HG03575 (cell line): ENCODE results near the gene IL5RA.

Experiments
- ATAC-seq: cut with Tn5 transposase; IDR thresholded peaks from one replicate; pipeline ENCODE4 v1.9.1; 2021; ENCODE audit not compliant: unreplicated experiment, insufficient number of reproducible peaks, low FRiP score; ENCODE audit errors: extremely low read depth

Gene IL5RA

DNA sequence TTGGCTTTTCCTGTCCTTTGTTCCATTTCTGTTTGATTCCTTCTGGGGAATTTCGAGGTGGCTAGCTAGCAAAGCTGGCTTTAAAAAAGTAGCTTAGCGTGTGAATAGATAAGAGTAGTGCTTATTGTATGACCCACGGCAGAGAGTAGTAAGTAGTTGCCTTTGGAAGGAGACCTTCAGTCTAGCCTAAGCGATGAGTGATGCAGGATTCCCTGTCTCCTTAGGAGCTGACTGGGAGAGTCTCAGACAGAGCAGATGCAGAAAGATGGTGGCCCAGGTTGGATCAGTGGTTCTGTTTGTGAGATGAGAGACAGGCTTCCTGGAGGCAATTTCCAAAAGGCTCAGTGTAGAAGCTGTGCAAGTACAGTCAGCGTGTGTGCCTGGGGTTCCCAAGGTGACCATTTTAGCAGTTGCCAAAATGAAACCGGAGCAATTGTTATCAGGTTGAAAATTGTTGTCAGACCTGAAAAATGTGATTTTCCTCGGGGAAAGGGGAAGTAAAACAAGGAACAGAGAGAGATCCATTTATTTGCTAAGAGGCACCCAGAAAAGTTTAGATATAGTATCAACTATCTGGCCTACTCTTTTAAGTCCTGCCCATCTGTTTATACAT lies 681 bp upstream of the IL5RA start:
- ATAC-seq = no peak

DNA sequence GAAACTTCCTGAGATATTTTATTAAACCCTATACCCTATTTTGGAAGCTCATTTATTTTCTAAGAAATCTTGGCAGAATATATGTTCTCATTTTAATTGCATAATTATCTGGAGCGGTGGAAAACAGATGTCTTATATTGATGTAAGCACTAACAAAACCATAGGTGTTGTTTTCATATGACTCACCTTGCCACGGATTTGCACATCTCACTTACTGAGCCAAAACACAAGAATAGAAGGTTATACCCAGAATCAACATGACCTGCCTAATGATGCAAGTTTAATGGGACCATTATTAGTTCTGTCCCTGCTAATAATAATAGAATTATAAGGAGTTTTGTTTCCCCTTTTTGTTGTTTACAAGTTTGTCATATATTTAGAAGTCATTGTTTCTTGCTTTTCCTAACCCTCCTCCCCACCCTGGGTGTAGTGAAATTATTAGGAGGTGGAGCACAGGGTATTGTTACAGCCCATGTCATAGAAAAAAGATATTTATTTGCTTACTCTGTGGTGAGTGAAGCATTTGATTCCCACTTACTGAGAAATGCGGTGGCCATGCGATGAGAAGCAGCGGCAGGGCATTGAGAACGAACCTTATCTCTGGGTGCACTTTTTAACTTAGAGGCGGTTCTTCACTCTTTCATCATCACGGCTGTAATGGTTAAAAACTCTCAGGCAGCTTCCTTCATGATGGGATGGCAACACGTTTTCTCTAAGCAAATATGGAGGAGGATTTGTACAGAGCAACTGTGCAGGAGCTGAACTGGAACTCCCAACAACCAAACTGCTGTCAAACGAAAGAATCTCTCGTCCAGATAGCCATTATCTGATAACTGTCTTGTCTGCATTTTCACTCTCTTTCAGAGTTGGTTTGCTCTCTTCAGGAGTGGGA lies 521 bp downstream of the IL5RA start:
- peak; percentile 60 for ATAC-seq

- ATAC-seq = no peak
Observed at GRCh38 chr3:3107858-3108257, 2.3 kb downstream of the IL5RA start.

DNA sequence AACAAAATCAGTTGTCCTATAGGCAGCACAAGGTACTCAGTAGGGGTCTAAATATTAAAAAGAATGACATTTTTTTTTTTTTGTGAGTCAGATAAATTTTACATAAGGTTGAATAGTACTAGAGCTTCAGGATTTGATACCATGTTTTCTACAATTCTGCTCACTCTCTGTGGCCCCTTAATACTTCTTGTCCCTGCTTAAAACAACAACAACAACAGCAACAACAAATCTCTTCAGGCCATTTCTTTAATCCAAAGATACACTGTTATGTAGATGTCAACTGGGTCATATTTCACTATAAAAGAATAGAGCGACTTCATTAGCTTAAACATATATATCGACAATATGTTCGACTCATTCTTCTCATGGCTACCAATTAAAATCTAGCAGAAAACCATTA lies 3.0 kb downstream of the IL5RA start:
- no peak for ATAC-seq

DNA sequence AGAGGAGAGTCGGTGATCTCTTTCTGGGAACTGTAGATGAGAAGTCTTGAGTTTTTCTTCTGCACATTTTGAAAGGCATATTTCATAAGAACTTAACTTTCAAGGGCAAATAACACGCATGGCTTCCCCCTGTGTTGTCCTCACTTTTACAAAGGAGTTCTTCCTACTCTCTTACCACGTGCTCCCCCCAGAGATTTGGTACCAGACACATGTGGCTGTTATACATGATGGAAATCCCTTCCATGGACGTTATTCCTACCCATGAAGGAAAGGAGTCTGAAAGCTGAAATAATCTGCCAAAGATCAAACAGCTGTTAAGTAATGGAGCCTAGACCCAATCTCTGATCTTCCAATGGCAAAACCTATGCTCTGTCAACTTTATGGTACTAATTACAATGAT lies 4.4 kb downstream of the IL5RA start:
- no peak for ATAC-seq

- ATAC-seq = no peak
Observed at GRCh38 chr3:3105246-3105645, 4.9 kb downstream of the IL5RA start.

DNA sequence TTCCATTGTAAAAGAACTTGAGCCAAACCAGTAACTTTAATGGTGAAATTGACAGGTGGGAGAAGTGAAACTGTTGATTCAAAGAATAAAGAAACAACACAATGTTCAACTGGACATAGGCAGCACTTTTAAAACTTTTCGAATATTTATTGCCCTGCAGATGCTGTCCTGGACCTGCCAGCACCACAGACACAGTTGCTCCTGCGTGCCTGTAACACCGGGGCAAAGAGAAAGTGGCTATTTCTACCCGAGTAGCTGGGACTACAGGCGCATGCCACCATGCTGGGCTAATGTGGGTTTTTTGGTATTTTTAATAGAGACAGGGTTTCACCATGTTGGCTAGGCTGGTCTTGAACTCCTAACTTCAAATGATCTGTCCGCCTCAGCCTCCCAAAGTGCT lies 7.4 kb downstream of the IL5RA start:
- no peak for ATAC-seq

DNA sequence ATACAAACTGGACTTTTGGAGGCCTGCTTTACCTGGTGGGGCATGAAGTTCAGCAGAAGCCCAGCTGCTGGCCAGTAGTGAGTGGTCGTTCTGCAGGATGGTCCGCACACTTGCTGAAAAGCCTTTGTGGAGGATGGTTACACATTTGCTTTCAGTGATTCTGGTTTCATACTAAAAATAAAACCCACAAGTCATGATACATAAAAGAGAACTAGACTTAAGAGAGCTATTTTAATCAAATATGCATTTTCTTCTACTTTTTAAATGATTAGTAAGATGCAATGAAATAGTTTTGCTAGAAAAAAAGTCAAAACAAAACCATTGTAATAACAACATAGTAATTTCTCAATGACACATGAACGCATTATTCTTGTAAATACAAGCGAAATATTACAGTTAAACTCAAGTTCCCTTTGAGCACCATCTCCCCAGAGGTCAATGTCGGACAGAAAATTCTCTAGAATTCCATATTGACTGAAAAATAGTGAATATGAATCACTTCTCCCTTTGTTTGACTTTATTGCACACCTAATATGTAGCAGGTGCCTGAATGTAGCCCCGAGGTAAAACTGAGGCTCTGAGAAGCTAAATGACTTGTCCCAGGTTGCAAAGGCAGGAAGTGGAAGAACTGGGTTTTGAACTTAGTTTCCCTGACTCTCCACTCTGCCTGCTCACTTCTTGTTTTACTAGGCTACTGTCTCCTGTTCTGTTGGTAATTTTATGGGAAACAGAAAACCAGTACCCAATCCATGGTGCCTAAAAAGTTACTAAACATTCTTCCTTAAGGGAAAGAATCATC lies 8.3 kb downstream of the IL5RA start:
- peak; percentile 69 for ATAC-seq

GRCh38 chr3:3097958-3098357 lies 12.2 kb downstream of the IL5RA start:
- ATAC-seq = no peak

GRCh38 chr3:3089017-3089416 lies 21.2 kb downstream of the IL5RA start:
- ATAC-seq = peak; percentile 92

DNA sequence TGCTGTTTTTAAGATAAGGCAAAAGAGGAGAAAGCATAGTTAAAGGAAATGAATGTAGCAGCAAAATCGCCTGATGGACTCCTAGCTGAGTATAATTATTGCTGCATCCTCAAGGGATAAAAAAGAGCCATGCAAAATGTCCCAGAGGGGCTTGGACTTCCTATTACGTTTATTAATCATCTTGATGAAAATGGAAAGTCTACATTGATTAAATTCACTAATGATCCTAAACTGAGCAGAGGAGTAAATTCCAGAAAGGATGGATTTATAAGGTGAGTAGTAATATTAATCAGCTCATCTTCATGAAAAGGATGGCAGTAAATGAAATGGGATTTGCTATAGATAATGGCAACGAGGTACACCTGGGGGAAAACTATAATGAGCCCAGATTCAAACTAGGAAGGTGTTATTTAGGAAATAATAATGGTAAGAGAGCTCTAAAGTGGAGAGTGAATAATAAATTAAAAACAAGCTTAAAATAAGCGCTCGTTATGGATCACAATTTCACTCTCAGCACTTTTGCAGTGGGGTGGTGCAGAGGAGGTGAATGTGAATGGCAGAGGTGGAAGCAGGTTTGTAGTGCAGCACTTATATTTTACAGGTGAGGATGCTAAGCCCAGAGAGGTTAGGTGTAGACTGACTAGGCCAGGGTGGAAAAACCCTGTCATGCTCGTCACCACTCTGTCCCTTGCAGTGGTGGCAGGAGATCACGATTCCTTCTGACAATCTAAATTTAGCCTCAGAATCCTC lies 22.3 kb downstream of the IL5RA start:
- ATAC-seq = no peak

GRCh38 chr3:3087279-3087678 lies 22.9 kb downstream of the IL5RA start:
- no peak for ATAC-seq

- ATAC-seq = no peak
Observed at GRCh38 chr3:3086239-3086638, 23.9 kb downstream of the IL5RA start.

- ATAC-seq = no peak
Observed at GRCh38 chr3:3085782-3086181, 24.4 kb downstream of the IL5RA start.

- no peak for ATAC-seq
Observed at GRCh38 chr3:3084890-3085289, 25.3 kb downstream of the IL5RA start.

- ATAC-seq = peak; percentile 77
Observed at GRCh38 chr3:3082234-3082924, 27.8 kb downstream of the IL5RA start.

DNA sequence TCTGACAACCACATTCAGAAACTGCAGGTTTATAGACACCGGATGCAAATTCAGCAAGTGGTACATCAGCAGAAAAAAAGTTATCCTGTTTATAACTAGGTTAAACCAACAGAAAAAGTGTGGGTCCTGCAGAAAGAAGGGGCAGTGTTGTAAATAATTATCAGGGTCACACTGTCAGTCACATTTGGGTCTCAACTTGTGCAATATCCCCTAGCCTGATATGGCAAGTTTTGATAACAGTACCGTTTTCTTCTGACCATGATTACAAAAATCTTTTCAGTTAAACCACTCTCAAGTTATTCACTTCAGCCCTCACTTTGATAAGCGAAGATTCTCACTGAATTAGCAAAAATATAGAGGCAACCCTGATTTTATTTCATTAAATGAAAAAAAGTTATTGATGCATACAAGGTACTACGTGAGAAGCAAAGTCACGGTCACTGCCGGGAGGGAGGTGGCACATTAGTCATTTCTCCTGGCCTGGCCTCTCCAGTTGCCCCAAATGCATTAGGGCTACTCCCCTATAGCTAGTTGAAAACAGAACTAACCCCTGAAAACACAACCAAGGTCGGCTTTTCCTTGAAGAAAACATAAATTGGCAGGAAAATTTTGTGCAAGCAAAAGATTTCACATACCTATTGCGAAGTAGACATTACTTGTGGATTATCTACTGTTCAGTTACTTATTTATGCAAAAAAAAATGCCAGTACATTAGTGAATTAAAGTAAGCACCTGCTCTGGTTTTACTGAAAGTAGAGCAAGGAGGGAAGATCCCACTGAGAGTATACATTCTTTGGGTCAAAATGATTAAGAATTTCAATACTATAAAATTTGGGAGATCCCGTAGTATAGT lies 28.6 kb downstream of the IL5RA start:
- ATAC-seq = peak; percentile 27

DNA sequence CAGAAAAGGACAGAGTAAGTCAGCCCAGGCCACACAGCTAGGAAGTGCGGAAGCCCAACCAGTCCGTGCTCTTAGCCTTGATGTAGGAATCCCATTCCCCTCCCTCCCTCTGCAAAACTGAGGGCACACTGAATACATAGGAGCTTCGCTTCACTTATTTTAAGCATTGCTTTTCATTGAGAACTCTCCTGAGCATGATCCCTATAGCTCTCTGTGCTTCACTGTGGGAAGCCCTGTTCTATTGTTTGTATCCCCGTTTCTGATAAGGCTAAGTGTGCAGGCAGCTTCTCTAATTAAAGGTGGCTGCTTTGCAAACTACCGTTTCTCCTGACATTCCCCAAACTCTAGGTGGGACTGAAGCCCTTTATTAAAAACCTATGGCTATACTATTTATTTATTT lies 29.9 kb downstream of the IL5RA start:
- no peak for ATAC-seq
